SK-MEL-5 (cell line): ENCODE results near the gene BRD3OS. TPM values are rescaled to one million over a fixed set of nuclear protein-coding genes. Genes with fewer than 3 reads are reported as not detected.
"Not testable (repeated sequence)": the region's sequence is repeated elsewhere in the genome, so short reads cannot be mapped to it uniquely, and the experiment has no call there.

Source experiments
- DNase-seq: peaks from one replicate; pipeline ENCODE4 v3.0.0-alpha.2; 2016; ENCODE audit warnings: low read depth, low spot score
- in situ Hi-C: cut with HindIII; loops from 2 replicates; pipeline ENCODE4 v1.10.0; 2016; ENCODE audit warnings: low sequenced_read_pairs, high pct_unique_total_duplicates, low pct_unique_long_range_greater_than_20kb
- total RNA-seq: library from RNA; depleted of rRNA; stranded (reverse); fragments of >200 nt; shearing (Covaris generic); gene quantifications from 2 replicates; pipeline ENCODE4 v1.2.3, GENCODE V29; 2014; rRNA removed

BRD3OS gene
- total RNA-seq, 1 experiment from 2014 or later, result 18.3 TPM

DNA sequence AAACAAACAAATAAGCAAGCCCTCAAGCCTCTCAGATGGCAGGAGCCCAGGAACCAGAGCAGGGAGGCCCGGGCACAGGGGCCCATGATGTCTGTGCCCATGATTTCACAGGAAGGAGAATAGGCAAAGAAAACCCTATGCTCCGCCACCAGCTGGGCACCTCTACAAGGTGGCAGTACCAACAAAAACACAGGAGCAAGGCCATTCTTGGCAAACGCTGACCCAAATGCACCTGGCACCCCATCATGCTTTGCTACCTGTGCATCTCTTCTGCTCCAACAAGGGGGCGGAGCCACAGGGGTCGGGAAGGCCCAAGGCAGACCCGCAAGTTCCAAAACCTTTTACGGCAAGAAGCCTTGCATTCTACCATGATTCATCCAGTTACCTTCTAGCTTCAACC, 39.4 kb downstream of the BRD3OS start:
- in situ Hi-C loops, result no loop called here
- no peak for DNase-seq

GRCh38 chr9:134065612-134066419, 40.5 kb downstream of the BRD3OS start:
- no peak for DNase-seq
- in situ Hi-C loops, result no loop called here

GRCh38 chr9:134066526-134066912, 41.2 kb downstream of the BRD3OS start:
- DNase-seq, result no peak
- in situ Hi-C loops, result no loop called here

DNA sequence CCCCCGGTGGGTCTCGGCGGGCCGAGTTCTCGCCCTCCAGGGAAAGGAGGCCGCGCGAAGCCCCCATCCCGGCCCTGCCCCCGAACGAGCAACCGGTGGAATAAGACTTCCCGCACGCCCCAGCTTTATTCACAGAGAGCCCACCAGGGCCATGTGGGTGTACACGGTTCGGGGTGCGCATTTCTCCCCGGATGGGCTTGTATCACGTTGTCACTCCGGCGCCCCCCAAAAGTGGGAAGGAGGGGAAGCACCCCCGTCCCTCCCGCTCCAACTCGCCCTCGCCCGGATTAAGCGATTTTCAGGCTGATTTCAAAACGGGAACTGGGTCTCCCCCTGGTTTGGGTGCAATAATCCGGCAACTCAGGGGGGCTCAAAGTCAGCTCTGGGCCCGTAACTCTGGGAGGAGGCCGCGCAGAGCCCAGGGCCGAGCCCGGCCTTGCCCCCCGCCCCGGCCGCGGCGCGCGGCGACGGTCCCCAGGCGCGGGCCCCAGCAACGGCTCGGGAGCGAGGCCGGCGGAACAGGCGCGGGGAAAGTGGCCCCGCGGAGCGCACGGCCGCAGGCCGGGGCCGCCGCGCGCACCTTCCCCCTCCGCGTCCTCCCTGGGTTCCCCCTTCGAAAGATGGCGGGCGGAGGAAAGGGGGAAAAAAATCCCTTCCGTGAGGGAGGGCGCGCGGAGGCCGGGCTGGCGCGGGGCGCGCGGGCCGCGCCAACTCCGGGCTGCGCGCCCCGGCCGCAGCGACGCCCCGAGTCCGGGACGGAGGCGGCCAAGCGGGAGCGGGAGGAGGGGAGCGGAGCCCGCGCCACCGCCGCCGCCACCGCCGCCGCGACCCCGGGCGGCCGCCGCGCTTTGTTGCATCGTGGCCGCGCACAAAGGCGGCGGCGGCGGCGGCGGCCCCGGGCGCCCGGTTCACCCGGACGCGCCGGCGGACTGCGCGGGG, 41.9 kb downstream of the BRD3OS start:
- in situ Hi-C loops, result no loop called here
- no peak for DNase-seq

DNA sequence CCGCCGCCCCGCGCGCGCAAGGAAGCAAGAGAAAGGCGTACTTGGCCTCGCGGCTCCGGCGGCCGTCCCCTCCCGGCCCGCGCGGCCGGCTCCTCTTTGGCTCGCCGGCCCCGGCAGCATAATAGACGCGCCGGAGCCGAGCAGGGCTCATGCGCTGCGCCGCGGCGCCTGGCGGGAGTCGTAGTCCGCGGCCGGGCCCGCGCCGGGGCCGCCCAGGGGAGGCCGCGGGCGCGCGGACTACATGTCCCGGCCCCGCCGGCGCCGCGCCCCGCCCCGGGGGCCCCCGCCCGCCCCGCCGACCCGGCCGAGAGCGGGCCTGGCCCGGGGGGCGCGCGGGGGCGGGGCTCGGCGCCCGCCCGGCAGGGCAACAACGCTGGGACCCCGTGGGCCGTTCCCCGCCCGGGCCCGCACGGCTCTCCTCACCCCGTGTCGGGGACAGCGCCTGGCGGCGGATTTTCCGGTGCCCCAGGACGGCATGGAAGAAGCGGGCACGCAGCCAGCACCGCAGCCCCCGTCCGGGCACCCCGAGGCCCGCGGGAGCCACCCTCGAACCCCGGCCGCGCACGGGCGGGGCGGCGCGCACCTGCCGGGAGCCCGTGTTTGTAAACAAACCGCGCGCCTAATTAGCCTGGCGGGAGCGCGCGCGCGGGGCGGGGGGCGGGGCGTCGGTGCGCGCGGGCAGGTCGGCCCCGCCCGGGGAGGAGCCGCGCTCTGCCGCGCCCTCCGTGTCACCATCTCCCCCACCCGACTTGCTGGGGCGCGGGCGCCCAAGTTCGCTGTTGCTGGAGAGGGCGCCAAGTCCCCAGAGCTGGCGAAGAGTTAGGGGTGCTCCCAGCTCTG, 42.8 kb downstream of the BRD3OS start, which contains the start of gene BRD3:
Gene BRD3 (minus strand): TSS at position 123 of the 840 bp plus-strand sequence. CDS start 14,549 bp downstream, outside the sequence.
- in situ Hi-C loops, result no loop called here
- DNase-seq, result peak; percentile 84

DNA sequence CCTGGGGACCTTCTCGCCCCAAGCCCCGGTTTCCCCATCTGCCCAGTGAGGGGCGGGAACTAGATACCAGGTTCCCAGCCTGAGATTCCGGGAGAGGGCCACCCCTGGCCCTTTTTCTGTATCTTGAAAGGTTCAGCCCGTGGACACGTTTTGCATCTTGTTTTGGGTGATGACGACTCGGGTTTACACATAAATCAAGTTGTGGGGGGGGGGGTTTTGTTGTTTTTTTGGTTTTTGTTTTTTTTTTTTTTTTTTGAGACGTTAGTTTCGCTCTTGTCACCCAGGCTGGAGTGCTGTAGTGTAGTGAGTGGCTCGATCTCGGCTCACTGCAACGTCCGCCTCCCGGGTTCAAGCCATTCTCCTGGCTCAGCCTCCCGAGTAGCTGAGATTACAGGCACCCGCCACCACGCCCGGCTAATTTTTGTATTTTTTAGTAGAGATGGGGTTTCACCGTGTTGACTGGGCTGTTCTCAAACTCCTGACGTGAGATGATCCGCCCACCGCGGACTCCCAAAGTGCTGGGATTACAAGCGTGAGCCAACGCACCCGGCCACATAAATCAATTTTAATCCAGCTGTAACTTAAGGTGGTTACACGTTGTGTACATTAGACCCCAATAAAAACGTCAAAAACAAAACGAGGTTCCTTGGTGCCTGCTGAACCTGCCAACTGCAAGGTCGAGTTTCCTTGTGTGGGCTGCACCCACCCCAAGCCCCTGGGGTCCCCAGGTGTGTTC, 43.6 kb downstream of the BRD3OS start:
- in situ Hi-C loops, result no loop called here
- DNase-seq, result no peak

DNA sequence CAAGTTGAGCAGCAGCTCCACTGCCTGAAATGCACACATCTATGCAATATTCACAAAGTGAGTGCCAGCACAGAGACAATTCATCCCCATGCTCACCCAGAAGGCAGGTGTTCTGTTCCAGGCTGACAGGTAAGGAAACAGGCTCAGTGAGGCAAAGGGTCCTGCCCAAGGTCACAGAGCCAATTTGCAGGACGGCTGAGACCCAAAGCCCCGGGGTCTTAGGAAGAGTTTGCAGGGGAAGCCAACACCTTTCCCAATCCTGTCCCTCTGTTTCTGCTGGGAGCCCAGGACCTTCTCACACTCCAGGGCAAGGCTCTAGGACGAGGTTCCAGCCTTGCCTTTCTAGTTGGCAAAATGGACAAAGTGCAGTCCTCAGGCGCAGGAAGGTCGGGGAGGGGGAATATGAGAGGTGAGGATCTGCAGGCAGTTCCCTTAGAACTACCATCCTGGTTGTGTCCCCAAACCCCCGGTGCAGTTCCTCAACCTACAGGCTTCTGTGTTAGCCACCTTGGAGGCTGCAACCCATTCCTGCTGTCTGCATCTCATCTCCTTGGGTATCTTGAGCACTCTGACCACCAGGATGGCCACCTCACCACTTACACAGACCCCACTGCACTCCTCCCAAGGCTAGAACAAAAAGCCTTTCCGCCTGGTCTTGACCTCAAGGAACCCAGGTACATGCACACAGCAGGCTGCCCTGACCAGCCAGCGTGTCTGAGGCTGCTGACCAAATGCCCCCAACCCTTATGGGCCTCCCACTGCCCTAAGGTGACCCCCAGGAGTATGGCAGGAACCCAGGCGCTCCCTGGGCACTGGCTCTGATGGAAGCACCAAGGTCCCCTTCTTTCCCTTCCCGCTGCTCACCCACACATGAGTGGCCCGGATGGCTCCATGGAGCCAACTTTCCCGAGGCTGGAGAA, 44.5 kb downstream of the BRD3OS start:
- DNase-seq, result no peak
- in situ Hi-C loops, result no loop called here

DNA sequence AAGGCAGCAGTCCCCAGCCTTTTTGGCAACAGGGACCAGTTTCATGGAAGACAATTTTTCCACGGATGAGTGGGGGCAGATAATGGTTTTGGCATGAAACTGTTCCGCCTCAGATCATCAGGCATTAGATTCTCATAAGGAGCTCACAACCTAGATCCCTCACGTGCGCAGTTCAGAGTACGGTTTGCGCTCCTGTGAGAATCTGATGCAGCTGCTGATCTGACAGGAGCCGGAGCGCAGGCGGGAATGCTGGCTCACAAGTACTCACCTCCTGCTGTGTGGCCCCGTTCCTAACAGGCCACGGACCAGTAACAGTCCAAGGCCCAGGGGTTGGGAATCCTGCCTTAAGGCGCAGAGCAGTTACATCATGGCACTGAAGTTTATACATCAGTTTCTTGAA, 45.9 kb downstream of the BRD3OS start:
- no peak for DNase-seq
- in situ Hi-C loops, result no loop called here

DNA sequence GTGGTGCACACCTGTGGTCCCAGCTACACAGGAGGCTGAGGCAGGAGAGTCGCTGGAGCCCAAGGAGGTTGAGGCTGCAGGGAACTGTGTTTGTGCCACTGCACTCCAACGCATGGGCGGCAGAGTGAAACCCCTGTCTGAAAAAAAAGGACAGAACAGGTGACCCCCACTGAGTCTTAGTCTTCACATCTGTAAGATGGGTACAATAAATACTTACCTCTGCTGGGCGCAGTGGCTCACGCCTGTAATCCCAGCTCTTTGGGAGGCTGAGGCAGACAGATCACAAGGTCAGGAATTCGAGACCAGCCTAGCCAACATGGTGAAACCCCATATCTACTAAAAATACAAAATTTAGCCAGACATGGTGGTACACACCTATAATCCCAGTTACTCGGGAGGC, 47.4 kb downstream of the BRD3OS start:
- DNase-seq, in situ Hi-C loops: not testable (repeated sequence)

DNA sequence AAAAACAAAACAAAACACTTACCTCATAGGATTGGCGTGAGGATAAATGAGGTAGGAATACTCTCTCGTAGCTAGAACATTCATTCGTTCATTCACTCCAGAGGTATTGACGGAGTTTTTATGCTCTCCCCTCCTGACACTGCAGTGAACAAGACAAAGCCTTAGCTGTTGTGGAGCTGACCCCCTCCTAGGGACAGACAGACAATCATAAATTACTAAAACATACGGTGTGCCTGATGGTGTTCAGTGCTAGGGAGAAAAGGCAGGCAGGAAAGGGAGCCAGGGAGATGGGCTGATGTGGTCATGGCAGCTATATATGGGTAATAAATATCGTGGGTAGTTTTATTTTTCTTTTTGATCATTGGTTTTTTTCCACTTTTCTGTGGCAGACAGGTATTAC, 48.2 kb downstream of the BRD3OS start:
- in situ Hi-C loops, result no loop called here
- no peak for DNase-seq

DNA sequence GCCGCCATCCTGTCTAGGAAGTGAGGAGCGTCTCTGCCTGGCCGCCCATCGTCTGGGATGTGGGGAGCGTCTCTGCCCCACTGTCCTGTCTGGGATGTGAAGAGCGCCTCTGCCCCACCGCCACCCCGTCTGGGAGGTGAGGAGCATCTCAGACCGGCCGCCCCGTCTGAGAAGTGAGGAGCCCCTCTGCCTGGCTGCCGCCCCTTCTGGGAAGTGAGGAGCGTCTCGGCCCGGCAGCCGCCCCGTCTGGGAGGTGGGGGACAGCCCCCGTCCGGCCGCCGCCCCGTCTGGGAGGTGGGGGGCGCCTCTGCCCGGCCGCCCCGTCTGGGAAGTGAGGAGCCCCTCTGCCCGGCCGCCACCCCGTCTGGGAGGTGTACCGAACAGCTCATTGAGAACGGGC, 50.4 kb downstream of the BRD3OS start:
- in situ Hi-C loops, DNase-seq: not testable (repeated sequence)

GRCh38 chr9:134076644-134077043, 51.4 kb downstream of the BRD3OS start:
- DNase-seq, result no peak
- in situ Hi-C loops, result no loop called here

Other genes with a start within 250 kb of the BRD3OS start
- gene VAV2, start 33.2 kb upstream of the BRD3OS start, total RNA-seq, result 4.2 and 4.4 TPM in 2 replicates
- gene BRD3, start 42.5 kb downstream of the BRD3OS start, total RNA-seq, result 1.7 and 2.1 TPM in 2 replicates
- gene WDR5, start 110.6 kb downstream of the BRD3OS start, total RNA-seq, result 25.9 and 27.1 TPM in 2 replicates
- not detected in 2 replicates for gene RNU6ATAC, start 139.1 kb downstream of the BRD3OS start, total RNA-seq